RPMI7951 (cell line): ENCODE data around the gene ARHGEF17. TPM values are rescaled to one million over a fixed set of nuclear protein-coding genes. Genes with fewer than 3 reads are reported as not detected.

Source experiments
- DNase-seq: peaks from one replicate; pipeline ENCODE4 v3.0.0-alpha.2; 2012; ENCODE audit warnings: low read depth
- total RNA-seq: library from RNA; depleted of rRNA; stranded (reverse); fragments of >200 nt; shearing (Covaris generic); gene quantifications from 2 replicates; pipeline ENCODE4 v1.2.3, GENCODE V29; 2014; rRNA removed

ARHGEF17 gene
- total RNA-seq, 1 experiment from 2014 or later: 9.1 TPM

DNA sequence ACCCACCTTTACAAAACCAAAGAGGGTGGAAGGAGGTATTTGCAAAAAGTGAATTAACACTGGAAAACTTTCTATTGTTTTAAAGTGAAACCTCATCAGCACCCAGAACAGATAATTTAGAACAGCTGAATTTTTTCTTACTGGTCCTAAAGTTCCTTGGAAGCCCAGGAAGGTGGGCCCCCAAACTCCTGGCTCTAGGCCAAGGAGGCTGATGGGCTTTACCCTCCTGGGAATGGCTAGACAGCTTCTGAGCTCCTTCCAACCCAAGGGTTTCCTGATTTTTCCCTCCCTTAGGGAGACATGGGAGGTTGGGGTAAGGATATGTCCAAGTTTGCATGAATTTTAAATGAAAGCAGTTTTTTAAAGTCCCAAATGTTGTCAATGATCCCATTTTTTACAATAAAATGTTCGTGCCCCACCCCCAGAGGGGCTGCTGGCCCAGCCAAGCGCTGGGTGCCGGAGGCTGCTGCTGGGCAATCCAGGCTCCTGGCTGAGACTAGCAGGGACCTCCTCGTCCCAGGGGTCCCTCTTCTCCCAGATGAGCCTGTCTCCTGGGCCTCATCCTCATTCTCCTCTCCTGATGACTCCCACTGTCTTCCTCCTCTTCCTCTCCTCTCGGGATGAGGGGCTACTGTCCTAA is 96.5 kb downstream of the ARHGEF17 start:
- DNase-seq: no peak

DNA sequence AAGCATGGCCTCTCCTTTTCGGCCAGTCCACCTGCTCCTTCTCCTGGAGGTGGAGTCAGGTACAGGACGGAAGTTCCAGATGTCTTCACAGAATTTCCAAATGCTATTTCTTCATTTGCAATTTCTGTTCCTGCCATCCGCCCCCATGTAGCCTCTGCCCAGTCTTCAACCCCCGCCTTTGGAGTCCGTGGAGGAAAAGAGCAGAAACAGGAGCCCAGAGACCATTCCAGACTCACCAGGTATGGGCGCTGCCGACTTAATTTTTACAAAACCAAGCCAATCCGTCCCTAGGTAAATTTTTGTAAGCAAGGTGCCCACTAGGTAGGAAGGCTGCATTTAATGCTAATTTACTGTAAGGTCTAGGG is 97.1 kb downstream of the ARHGEF17 start:
- no peak for DNase-seq

DNA sequence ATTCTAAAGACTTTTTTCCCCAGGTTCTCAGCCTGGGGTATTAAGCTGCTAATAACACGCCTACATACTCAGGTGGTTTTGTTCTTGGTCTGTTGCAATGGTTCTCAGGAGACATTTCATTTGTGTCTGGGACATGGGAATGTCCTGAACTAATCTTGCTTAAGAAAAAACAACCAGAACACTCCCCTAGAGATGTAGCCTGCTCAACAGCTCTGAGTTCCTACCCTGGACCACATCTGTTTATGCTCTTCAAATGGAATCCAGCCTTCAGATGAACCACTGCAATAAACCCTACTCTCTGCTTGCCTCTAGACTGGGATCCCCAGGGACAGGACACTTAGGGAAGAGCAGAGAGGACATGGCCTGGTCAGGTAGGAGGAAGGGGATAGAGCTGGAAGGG is 98.1 kb downstream of the ARHGEF17 start:
- no peak for DNase-seq

DNA sequence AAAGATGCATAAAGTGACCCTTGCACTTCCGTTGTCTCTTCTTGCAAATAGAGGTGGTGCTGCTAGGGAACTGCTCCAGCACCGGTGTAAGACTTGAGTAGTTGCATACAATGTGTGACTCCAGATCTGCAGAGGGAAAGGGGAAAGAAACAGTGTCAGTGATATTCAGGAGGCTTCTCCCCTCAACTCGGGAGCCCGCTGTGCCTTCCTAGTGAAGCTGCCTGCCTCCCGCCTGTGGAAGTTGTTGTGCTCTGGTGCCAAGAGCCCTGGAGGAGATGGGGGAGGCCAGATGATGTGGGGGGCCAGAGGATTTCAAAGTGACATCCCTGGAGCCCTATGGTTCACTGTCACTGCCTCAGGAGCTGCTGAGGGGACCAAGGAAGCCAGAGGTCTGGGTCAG is 98.5 kb downstream of the ARHGEF17 start:
- DNase-seq: no peak

DNA sequence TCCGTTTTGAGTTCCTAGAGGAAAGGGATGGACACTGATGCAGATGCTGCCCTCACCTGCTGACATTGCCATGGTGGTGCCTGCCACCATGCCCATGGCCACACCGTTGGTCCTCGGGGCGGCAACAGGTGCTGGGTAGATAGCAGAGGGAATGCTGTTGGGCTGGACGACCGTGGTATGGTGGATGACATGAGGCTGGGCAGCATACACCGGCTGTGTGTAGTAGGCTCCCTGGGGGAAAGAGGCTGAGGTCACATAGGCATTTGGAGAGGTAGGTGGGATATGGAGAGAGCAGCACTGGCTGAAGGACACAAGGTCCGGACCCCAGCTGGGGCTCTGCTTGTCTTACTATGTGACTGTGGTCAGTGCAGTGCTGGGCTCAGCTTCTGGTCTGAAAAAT is 101.4 kb downstream of the ARHGEF17 start:
- no peak for DNase-seq

DNA sequence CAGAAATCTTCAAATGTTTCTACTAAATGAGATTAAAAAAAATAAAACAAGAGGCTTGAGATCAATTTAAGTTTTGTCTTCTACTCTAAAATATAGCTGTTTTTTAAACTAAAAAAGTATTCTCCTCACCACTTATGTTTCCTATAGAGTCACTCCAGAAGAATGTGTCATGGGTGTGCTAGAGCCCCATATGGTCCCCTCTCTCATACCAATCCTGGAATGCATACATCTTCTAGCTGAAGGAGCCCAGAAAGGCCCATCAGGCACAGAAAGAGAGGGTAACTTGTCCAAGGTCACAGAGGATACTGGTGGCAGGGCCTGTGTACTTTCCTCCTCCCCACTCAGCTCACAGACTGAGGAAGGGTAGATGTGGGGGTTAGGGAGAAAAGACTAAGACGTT is 102.6 kb downstream of the ARHGEF17 start:
- no peak for DNase-seq

DNA sequence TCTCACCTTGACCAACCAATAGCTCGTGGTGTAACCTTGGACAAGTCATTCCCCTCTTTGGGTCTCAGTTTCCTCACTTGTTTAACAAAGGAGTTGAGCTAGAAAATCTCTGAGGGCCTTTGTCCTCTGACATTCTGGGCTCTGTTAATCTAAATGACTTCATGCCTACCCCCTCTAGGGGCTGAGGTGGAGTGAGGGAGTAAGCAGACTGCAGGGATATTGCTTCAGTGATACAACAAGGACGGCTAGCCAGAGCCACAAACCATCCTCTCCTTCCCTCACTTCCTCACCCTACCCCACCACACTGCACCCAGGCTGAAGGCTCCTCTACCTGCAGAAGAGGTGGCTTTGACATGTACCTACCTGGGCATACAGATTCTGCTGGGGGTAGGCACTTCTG is 103.0 kb downstream of the ARHGEF17 start:
- no peak for DNase-seq

DNA sequence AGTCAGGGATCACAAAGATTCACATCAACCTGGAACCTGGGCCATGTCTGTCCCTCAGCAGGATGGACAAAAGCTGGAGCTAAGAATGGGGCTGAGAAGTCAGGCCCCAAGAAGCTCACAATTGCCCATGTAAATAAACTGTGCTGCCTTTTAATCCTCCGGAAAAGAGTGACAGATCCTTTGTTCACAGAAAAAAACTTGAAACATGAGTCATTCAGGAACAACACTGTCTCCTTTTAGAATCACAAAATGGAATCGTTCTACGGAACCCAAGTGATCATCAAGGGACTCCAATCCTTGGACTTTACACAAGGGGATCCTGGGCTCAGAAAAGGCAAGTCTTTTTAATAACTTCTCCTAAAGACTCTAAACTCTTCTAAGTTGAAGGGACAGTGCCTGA is 104.2 kb downstream of the ARHGEF17 start:
- DNase-seq: peak; percentile 58

DNA sequence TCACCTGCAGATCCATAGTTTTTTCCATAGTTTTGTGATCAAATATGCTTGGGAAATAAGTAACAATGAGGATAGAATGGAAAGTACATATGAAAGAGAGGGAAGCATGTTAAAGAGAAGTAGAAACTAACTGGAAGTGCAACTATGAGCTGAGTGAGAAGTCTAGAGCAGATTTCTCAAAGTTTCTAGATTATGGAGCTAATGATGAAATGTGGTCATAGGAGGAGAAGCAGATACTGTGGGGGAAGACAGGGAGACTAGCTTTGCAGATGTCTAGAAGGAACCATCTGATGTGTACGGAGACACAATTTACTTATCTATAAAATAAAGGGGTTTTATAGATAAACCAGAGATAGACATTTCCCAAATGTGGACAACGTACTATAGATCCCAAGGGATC is 105.2 kb downstream of the ARHGEF17 start:
- no peak for DNase-seq

DNA sequence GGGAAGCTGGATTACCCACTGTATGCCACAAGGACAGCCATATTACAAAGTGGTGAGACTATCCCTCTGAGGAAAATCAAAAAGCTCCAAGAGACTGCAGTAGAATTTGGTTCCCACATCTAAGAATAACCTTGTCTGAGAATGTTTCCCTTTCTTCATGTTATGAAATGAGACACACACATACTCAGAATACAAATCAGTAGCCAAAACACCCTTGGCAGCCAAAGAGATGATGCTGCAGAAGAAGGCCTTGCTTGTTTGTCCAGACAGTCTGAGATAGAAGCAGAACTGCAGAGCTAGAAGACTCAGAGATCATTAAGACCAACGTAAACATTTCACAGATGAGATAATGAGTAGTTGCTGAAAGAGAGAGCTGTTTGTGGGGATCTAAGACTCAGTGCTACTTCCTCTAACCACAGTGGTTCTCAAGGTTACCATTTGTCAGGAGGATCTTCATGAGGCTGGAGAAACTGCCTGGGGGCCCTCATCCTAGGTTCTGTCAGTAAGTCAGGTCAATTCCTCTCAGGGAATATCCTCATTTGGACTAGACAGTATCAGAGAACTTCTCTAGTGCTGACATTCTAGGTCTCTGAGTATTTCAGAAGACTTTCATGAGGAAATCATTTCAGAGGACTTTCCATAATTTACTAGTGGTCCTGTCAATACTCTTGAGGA is 107.0 kb downstream of the ARHGEF17 start:
- peak; percentile 74 for DNase-seq

DNA sequence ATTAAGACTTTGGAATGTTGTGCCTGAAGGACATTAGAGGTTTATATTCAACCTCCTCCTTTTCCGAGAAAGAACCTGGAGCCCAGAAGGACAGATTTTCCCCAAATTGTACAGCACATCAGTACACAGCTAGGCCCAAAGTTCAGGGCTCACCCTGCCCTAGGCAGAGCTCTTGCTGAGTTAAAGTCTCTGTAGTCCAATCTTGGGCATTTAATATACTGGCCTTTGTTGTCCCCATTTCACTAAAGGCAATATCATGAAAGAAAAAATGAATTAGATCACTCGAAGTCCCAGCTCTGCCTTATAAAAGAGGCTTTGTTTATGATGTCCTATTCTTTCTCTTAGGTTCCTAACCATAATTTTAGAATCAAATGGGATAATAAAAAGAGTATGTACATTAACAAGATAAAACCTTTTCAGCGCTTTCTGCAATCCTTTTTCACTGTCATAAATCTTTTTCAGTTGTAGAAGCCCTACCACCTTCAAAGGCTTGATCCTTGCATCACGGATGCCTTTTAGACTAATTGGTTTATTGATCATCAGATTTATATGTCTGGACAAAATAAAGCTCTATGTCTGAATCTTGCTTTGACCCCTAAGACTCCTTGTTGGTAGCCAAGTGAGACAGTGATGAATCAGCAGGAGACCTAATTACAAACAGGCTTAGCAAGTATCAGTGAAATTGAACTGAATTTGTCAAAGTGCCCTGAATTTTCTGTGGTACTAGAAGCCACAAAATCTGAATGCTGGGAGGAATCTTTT is 108.0 kb downstream of the ARHGEF17 start:
- DNase-seq: peak; percentile 83

DNA sequence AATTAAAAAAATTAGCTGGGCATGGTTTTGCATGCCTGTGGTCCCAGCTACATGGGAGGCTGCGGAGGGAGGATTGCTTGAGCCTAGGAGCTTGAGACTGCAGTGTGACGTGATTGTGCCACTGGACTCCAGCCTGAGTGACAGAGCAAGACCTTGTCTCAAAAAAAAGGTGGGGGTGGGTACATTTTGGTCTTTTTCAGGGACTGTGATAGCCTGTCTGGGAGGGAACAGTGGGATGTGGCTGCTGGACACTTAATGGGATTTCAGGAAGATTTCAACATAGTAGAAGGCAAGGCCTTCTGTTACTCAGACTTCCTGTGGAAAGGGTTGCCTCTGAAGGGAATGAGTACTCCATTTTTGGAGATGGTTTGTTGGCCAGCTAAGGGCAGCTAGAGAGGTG is 108.7 kb downstream of the ARHGEF17 start:
- DNase-seq: peak; percentile 55

Other genes starting within 250 kb of the ARHGEF17 start
- gene FCHSD2, start 166.0 kb upstream of the ARHGEF17 start, total RNA-seq: 11.0 and 12.4 TPM in 2 replicates
- 1.3 and 2.2 TPM in 2 replicates for gene P2RY2, start 90.0 kb upstream of the ARHGEF17 start, total RNA-seq
- gene P2RY6, start 35.9 kb upstream of the ARHGEF17 start, total RNA-seq: 6.0 and 9.9 TPM in 2 replicates
- 4.2 and 5.1 TPM in 2 replicates for gene RELT, start 68.1 kb downstream of the ARHGEF17 start, total RNA-seq